HTERT RPE-1 (cell line): ENCODE measurements around the gene NELFE.

ENCODE experiments used
- in situ Hi-C: fragments of 300-500 bp; cut with MboI; formaldehyde crosslinking; loops from 4 replicates; pipeline ENCODE4 v1.14.3; 2020; ENCODE audit warnings: low sequenced_read_pairs

Gene NELFE

DNA sequence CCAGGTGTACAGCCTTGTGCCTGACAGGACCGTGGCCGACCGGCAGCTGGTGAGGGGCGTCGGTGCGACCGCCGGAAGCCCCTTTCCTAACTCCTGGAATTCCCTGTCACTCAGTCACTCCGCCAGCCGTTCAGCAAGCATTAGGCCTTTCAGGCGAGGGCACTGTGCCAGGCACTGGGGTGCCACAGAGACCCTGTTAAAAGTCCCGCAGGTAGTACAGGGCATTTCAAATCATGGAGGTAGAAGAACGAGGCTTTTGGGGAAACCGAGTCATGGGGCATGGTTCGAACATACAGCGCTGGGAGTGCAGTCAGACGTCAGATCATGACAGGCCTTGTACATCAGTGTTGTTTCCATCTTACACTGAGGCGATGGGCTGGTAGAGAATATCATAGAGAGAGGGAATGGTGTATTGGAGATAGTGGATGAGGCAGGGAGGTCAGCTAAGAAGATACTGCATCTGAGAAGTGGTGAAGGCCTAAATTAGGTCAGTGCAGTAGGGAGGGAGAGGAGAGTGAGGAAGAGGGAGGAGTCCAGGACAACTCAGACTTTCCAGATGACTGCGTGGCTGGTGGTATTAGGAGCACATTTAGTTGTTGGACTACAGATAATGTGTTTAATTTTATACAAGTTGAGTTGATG is 14.1 kb upstream of the NELFE start:
- in situ Hi-C loops, result no loop called here

- in situ Hi-C loops, result no loop called here
Observed at GRCh38 chr6:31971993-31972708, 13.4 kb upstream of the NELFE start, which contains the start of gene DXO. Gene DXO (minus strand): TSS chr6:31972138. CDS start chr6:31971675, 463 bp downstream.

GRCh38 chr6:31971279-31971992 is 12.7 kb upstream of the NELFE start:
- in situ Hi-C loops, result no loop called here

- in situ Hi-C loops, result no loop called here
Observed at GRCh38 chr6:31970604-31971271, 12.0 kb upstream of the NELFE start.

DNA sequence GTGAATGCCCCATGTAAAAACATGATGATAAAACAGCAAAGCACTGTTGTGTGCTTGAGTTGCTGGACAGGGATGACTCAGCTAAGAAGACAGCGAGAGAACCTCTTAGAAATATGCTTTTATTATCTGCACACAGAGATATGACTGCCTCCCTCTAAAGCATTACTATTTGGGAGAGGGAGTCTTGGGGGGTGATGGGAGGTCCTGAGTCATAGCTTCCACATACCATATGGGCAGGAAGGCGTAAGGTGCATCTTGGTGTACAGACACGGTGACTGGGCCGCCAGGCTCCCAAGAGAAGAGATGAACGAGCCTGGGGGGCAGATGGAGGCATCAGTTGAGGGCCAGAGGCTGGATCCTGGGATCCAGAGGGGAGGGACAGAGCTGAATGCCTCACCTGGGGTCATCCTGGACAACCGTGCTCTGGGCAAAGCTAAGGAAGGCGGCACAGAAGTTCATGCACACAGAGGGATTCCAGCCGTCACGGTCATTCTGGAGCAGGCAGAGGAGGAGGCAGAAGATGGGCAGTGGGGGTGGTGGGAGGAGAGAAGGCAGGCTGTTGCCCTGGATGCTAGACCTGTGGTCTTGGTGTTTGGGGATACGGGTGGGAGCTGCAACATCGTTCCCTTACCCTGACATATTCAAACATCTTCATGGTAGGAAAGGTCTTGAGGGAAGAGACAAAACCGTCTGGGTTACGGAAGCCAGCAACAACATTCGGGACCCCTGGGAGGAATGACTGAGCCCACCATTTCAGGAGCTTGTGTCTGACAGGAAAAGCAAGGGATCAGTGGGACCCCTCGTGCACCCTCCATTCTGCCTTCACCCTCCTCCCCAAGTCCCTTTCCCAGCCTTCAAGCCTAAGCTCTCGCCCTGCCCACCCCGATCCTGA is 11.2 kb upstream of the NELFE start:
- in situ Hi-C loops, result no loop called here

- in situ Hi-C loops, result no loop called here
Observed at GRCh38 chr6:31968791-31969711, 10.3 kb upstream of the NELFE start.

GRCh38 chr6:31968326-31968725 is 9.6 kb upstream of the NELFE start:
- in situ Hi-C loops, result no loop called here

DNA sequence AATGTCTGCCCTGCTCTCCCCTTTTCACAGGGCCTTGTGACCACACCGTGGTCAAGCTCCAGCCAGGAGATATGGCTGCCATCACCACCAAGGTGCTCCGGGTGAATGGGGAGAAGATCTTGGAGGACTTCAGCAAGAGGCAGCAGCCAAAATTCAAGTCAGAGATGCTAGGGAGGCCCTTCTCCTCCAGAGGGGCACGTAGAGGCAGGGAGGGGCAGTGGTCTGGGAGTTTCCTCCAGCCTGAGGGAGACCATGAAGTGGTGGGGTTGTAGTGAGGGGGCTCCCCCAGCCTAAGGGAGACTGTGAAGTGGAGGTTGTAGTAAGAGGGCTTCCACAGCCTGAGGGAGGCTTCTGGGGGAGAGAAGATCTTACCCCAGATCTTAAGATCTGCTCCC is 9.2 kb upstream of the NELFE start:
- in situ Hi-C loops, result no loop called here

DNA sequence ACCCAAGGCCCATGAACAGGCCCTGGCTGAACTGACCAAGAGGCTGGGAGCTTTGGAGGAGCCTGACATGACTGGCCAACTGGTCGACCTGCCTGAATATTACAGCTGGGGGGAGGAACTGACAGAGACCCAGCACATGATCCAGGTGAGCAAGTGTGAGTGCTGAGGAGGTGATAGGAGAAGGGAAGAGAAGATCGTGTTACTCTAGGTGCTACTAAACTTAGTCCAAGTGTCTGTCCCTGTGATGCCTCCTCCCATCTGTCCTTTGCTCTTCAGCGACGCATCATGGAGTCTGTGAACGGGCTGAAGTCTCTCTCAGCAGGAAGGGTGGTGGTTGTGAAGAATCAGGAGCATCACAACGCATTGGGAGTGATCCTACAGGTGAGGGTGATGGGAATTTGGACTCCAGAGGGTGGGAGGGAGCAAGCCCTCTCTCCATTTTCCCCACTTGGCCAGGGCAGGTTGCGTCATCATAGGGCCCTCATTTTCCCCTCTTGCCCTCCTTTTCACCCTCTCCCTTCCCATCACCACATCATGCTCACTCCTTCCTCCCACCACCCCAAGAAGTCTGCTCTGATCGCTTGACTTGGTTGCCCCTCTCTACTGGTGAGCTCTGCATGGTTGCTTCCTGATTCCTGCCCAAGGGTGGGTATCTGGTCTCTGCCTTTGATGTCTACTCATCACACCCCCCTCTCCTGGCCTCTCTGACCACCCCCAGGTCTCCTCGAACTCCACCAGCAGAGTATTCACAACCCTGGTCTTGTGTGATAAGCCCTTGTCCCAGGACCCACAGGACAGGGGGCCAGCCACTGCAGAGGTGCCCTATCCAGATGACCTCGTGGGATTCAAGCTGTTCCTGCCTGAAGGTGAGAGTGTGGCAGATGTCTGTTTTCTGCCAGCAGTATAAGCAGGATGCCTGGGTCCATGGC is 8.5 kb upstream of the NELFE start:
- in situ Hi-C loops, result no loop called here

- in situ Hi-C loops, result no loop called here
Observed at GRCh38 chr6:31966506-31966905, 7.7 kb upstream of the NELFE start.

DNA sequence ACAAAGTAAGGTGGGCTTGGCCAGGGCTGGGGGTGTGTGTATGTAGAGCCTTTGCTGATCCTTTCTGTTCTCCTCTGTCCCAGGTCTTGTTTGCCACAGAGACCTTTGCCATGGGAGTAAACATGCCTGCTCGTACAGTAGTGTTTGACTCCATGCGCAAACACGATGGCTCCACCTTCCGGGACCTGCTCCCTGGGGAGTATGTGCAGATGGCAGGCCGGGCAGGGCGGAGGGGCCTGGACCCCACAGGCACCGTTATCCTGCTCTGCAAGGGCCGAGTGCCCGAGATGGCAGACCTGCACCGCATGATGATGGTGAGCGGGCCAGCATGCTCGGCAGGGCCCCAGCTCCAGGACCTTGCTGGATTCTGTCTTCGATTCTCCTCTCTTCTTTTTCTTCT is 6.9 kb upstream of the NELFE start:
- in situ Hi-C loops, result no loop called here

DNA sequence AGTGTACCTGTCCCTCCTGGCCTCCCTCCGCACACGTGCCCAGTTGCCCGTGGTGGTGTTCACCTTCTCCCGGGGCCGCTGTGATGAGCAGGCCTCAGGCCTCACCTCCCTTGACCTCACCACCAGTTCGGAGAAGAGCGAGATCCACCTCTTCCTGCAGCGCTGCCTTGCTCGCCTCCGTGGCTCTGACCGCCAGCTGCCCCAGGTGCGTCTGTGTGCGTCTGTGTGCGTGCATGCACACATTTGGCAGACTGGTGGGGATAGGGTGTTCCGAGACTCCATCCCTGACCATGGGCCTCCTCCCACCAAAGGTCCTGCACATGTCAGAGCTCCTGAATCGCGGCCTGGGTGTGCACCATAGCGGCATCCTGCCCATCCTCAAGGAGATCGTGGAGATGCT is 5.2 kb upstream of the NELFE start:
- in situ Hi-C loops, result no loop called here

GRCh38 chr6:31961616-31962015 is 2.8 kb upstream of the NELFE start:
- in situ Hi-C loops, result no loop called here

DNA sequence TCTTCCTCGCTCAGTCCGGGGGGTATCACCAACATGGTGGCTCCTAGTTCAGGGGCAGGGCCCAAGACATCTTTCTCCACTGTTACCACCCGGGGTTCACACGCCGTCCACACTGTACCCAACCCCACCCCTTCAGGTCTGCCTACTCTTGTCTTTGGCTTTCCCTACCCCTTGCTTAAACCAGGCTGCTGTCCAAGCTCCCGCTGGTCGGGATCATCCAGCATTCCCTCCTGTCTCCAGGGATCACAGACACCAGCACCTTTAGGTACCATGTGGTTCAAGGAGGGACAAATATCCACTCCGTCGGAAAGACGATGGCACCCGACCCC is 395 bp downstream of the NELFE start:
- in situ Hi-C loops, result no loop called here

DNA sequence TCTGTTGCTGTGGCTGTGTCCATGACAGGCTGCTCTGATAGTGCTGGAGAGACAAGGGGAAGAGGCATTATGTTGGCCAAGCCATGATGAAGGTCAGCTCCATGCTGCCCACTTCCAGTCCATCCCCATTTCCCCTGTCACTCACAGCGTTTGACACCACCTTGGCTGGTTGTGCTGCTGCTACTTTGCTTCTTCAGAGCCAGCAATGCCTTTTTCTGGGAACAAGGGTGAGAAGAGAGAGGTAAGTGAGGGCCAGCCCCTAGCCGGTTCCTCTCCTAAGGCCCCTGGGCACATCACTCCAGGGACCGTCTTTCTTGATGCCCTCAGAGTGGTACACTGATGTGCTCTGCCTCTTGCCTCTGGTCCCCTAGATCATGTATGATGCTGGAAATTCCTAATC is 2.0 kb downstream of the NELFE start:
- in situ Hi-C loops, result no loop called here

GRCh38 chr6:31954511-31954910 is 4.3 kb downstream of the NELFE start:
- in situ Hi-C loops, result no loop called here

GRCh38 chr6:31952890-31953289 is 5.9 kb downstream of the NELFE start:
- in situ Hi-C loops, result no loop called here

DNA sequence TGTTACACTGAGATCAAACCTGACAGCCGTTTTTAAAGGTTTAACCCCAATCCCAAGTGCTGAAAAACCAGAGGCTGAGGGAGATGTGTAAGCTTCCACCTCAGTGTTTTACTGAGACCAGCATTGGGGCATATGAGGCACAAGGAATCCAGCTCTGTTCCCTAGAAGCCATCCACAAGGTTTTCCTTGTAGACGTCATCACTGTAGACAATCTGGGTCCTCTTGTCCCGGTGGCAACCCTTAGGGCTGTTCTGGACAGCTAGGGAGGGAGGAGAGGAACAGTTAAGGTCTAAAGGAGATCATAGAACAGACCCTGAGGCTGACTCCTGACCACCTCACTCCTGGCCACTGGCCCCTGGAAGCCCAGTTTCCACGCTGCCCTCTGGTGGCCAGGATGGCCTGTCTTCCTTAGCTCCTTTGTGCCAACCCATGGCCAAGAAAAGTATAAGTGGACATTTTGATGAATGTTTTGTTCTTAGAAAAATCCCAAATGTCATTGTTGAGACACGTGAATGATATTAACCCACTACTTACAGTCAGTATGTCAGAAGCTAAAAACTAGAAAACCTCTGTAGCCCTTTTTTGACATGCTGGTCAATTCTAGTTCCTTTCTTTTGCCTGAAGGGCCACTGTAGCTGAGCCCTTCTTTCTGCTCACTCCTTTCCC is 6.5 kb downstream of the NELFE start:
- in situ Hi-C loops, result no loop called here
